NT2/D1 (cell line): ENCODE measurements around the gene ZFAND5.
A peak's percentile ranks its signal among the peaks of the same experiment; 100 is the strongest.

Experiments used
- DNase-seq: peaks from one replicate; pipeline ENCODE4 v3.0.0-alpha.2; 2011; ENCODE audit warnings: low read depth, low spot score
- H3K27me3 ChIP-seq: 2 replicates; pipeline ENCODE4 v1.6.0; 2011; ENCODE audit warnings: mild to moderate bottlenecking; ENCODE audit not compliant: insufficient read length, insufficient read depth
- H3K36me3 ChIP-seq: 2 replicates; pipeline ENCODE4 v1.6.1; 2011; ENCODE audit warnings: mild to moderate bottlenecking, low read length, mixed read lengths; ENCODE audit not compliant: insufficient read depth, insufficient read length
- H3K4me1 ChIP-seq: 2 replicates; pipeline ENCODE4 v1.5.1; 2011; ENCODE audit not compliant: insufficient read depth, insufficient read length
- H3K4me3 ChIP-seq: 2 replicates; pipeline ENCODE4 v1.5.1; 2011; ENCODE audit warnings: low read depth; ENCODE audit not compliant: insufficient read length
- H3K9ac ChIP-seq: 2 replicates; pipeline ENCODE4 v1.6.0; 2011; ENCODE audit warnings: low read depth; ENCODE audit not compliant: insufficient read length
- H3K9me3 ChIP-seq: 2 replicates; pipeline ENCODE4 v1.5.1; 2011; ENCODE audit warnings: mild to moderate bottlenecking, low read length; ENCODE audit not compliant: insufficient read depth
- SUZ12 ChIP-seq: IDR thresholded peaks from 2 replicates; pipeline ENCODE4 v1.6.1; 2011; ENCODE audit not compliant: insufficient read length, insufficient read depth; ENCODE audit errors: extremely low read depth
- YY1 ChIP-seq: IDR thresholded peaks from 2 replicates; pipeline ENCODE4 v1.6.1; 2011; ENCODE audit not compliant: insufficient read length, insufficient read depth
- ZNF274 ChIP-seq: IDR thresholded peaks from 2 replicates; pipeline ENCODE4 v1.6.1; 2011; ENCODE audit warnings: mild to moderate bottlenecking, low read depth, low read length

ZFAND5 gene

DNA sequence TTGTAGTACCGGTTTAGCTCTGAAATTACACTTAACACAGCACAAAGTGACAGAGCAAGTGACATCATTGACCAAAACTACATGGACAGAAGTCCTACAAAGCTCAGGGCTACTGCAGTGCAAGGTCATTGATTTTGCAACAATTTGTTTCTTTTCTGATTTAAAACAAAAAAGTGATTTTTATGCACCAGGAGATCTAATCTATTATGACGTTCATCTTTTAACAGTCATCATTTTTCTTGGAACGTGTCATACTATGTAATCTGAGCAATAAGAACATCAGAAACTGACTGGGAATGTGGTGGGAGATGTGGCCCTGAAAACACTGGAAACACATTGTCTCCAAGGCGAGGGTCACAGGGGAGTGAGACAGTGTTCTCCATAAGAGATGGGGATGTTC lies 17.4 kb upstream of the ZFAND5 start:
- no peak overlapping the region for H3K4me3 ChIP-seq
- TF ChIP-seq ZNF274 (no peak), YY1 (no peak), SUZ12 (no peak)
- no peak overlapping the region for H3K9ac ChIP-seq
- no peak for DNase-seq
- no peaks in the 10 kb centered on the region for H3K27me3 ChIP-seq
- no peaks in the 10 kb centered on the region for H3K4me1 ChIP-seq
- no peaks in the 10 kb centered on the region for H3K9me3 ChIP-seq
- no peaks in the 10 kb centered on the region for H3K36me3 ChIP-seq

DNA sequence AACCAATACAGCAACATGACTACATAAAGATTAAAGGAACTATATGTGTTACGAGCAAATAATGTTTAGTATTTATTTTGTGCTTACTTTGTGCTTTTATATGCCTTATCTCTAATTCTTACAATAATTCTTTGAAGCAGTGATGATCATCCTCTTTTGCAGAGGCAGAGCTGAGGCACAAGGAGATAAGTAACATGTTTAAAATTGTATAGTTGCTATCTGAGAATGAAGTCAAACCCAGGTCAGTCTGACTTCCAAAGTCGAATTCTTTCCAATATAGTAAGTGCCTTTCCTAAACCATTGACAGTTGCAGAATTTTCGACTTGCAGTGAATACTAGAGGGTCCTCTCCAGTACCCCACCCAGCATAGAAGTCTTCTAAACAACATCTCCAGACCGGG lies 12.0 kb upstream of the ZFAND5 start:
- no peak overlapping the region for H3K9ac ChIP-seq
- no peak for DNase-seq
- H3K9me3 ChIP-seq = no peaks in the 10 kb centered on the region
- H3K27me3 ChIP-seq = no peaks in the 10 kb centered on the region
- no peaks in the 10 kb centered on the region for H3K4me1 ChIP-seq
- H3K36me3 ChIP-seq = no peaks in the 10 kb centered on the region
- H3K4me3 ChIP-seq = no peak overlapping the region
- TF ChIP-seq SUZ12 (no peak), ZNF274 (no peak), YY1 (no peak)

DNA sequence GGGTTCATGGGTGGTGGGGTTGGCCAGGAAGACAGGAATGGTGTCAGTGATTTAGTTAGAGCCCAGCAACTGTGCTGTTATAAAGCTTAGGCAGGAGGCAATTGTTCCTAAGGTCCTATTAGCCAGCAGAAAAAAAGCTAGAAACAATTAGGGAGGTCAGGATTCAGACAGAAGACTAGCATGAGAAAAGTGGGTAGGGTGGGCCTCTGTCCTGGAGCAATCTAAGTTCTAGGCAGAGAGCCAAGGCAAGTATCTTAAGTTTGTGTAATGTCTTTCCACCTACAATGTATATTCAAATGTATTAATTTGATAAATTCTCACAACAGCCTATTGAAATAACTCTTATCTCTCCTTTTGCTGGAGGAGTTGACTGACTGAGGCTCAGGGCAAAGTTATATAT lies 6.1 kb upstream of the ZFAND5 start:
- TF ChIP-seq YY1 (no peak), SUZ12 (no peak), ZNF274 (no peak)
- H3K36me3 ChIP-seq = no peaks in the 10 kb centered on the region
- no peaks in the 10 kb centered on the region for H3K4me1 ChIP-seq
- no peak for DNase-seq
- no peaks in the 10 kb centered on the region for H3K27me3 ChIP-seq
- H3K9ac ChIP-seq = no peak overlapping the region
- H3K4me3 ChIP-seq = no peak overlapping the region
- no peaks in the 10 kb centered on the region for H3K9me3 ChIP-seq

DNA sequence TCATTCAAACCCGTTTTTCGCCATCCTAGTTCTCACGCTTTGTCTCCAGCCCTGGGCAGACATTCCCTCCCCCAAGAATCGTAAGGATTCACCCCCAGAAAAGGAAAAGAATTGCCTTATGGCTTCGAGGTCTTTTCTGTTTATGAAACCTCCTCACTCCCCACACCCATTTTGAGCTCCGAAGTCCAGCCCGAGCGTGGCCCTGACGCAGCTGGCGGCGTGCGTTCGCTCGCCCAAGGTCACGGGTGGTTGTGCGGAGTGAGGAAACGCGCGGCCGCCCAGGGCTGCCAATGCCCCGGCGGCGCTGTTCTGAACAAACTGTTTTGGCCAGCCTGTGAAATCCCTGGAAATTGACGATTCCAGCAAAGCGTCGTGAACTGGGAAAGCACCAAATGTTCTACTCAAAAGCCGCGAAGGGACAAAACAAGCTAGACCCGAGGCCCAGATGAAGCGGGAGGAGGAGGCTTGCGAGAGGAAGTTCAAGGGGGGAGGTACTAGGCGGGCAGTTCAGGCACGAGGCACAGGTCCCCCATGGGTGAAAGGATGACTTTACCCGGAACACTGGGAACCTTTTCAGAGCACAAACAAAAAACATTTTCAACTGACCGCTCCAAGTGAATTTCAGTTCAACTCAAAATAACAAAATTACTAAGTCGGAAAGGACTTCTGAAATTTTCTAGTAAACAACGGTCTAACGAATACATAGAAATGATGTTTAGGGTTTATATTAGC lies 683 bp upstream of the ZFAND5 start:
- H3K4me3 ChIP-seq = peak overlapping the region; percentile 53
- no peaks in the 10 kb centered on the region for H3K9me3 ChIP-seq
- peak; percentile 58 for DNase-seq
- H3K4me1 ChIP-seq = no peaks in the 10 kb centered on the region
- TF ChIP-seq SUZ12 (no peak), YY1 (no peak), ZNF274 (no peak)
- peak overlapping the region; percentile 79 for H3K9ac ChIP-seq
- no peaks in the 10 kb centered on the region for H3K27me3 ChIP-seq
- H3K36me3 ChIP-seq = peaks cover 31% of the 10 kb centered on the region

DNA sequence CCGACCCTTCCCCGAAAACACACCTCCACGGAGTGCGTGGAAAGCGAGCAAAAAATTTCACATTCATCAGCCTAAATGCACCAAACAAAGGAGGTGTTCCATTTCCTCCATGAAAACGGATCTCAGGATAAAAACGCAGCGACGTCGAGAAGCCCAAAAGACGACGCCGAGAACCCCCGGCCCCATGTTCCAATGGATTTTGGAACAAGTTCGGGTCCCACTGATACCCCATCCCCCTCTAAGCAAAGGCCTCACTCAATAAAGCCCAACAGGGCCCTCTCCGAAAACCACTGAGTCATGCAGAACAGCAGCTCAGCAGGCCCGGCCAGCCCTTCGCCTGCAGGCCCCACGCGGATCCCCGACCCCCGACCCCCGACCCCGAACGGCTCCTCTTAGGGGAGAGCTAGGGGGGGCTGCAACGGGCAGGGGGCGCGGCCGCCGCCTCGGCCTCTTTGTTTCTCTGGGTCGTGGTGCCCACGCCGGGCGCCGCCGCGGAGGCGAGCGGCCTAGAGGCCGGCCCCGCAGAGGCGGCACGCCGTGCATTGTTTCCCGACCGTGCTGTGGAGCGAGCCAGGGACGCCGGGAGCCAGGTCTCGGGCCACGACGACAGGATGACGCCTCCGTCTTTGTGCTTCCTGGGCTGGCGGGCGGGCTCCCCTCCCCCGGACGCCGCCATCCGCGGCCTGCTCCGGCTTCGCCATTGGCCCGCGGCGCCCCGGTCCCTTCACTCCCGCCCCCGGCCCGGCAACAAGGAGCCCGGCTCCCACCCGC lies 915 bp downstream of the ZFAND5 start:
- H3K4me3 ChIP-seq = peak overlapping the region; percentile 92
- no peaks in the 10 kb centered on the region for H3K9me3 ChIP-seq
- peak overlapping the region; percentile 100 for H3K9ac ChIP-seq
- no peak for TF ChIP-seq ZNF274
- no peak for TF ChIP-seq SUZ12
- TF ChIP-seq YY1 = no peak
- H3K4me1 ChIP-seq = no peaks in the 10 kb centered on the region
- no peak for DNase-seq
- H3K36me3 ChIP-seq = peaks cover 47% of the 10 kb centered on the region
- no peaks in the 10 kb centered on the region for H3K27me3 ChIP-seq

DNA sequence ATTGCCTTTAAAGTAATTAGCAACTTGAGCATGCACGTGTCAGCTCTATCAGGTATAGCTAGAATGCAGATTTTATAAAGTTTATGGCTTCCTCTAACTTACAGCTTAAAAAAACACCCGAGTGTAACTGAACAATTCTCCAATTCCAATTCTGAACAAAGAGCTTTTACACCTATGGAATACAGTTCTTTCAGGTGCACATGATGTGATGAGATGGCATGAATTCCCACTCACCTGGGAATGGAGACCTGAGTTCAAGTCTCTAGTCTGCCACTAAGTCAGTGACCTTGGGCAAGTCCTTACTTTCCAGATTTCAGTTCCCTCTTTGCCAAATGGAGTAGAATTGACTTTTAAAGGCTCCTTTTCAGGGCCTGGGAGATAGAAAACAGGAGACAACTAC lies 1.8 kb downstream of the ZFAND5 start:
- Histone ChIP-seq H3K4me3 (peak overlapping the region; percentile 92), H3K36me3 (peaks cover 56% of the 10 kb centered on the region)
- DNase-seq = no peak

DNA sequence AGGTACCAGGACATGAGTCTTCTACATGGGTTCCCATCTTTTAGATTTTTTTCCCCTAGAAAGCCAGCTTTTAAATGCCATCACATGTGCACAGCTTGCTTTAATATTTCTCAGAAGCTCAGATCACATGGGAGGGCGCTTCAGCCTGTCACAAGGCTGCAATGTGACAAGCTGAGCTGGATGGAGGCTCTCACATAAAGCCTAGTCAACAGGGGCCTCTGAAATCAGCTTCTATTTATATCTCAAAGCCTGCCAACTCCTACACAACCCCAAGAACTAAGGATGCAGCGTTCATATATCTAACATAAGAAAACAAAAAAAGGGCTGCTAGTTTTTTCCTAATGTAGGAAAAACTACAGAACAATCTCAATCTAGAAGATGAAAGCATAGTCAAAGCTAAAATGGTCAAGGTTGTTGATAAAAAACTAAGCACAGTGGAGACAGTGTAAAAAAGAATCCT lies 2.3 kb downstream of the ZFAND5 start:
- Histone ChIP-seq H3K36me3 (peaks cover 61% of the 10 kb centered on the region), H3K9ac (peak overlapping the region; percentile 100), H3K4me1 (no peaks in the 10 kb centered on the region), H3K4me3 (peak overlapping the region; percentile 92), H3K27me3 (no peaks in the 10 kb centered on the region), H3K9me3 (no peaks in the 10 kb centered on the region)
- DNase-seq = no peak
- no peak for TF ChIP-seq YY1
- no peak for TF ChIP-seq ZNF274
- TF ChIP-seq SUZ12 = no peak

More for the DNA sequence above, 1.8 kb downstream of the ZFAND5 start:
- Histone ChIP-seq H3K4me1 (no peaks in the 10 kb centered on the region), H3K9ac (peak overlapping the region; percentile 100), H3K27me3 (no peaks in the 10 kb centered on the region), H3K9me3 (no peaks in the 10 kb centered on the region)
- TF ChIP-seq YY1 (no peak), ZNF274 (no peak), SUZ12 (no peak)
